ENCODE measurements around the gene GLRA1. TPM values are rescaled to one million over a fixed set of nuclear protein-coding genes. Genes with fewer than 3 reads are reported as not detected.

GLRA1 gene
- total RNA-seq, 1 experiment from 2014 or later = not detected

GRCh38 chr5:151819830-151820229 lies 104.8 kb downstream of the GLRA1 start:
- Mint-ChIP-seq H3K36me3 (ENCODE audit: insufficient read depth, unreplicated experiment) (peaks cover 75% of the 10 kb centered on the region), H3K4me3 (ENCODE audit: low read depth, unreplicated experiment) (no peak overlapping the region), H3K27ac (ENCODE audit: unreplicated experiment) (no peak overlapping the region), H3K4me1 (ENCODE audit: low read depth, unreplicated experiment) (peaks cover 19% of the 10 kb centered on the region), H3K27me3 (ENCODE audit: unreplicated experiment) (no peaks in the 10 kb centered on the region), H3K9me3 (ENCODE audit: low read depth, unreplicated experiment) (no peaks in the 10 kb centered on the region)
- DNase-seq = no peak
- CTCF ChIA-PET = no interaction called here
- TF ChIP-seq, protein P1, sequence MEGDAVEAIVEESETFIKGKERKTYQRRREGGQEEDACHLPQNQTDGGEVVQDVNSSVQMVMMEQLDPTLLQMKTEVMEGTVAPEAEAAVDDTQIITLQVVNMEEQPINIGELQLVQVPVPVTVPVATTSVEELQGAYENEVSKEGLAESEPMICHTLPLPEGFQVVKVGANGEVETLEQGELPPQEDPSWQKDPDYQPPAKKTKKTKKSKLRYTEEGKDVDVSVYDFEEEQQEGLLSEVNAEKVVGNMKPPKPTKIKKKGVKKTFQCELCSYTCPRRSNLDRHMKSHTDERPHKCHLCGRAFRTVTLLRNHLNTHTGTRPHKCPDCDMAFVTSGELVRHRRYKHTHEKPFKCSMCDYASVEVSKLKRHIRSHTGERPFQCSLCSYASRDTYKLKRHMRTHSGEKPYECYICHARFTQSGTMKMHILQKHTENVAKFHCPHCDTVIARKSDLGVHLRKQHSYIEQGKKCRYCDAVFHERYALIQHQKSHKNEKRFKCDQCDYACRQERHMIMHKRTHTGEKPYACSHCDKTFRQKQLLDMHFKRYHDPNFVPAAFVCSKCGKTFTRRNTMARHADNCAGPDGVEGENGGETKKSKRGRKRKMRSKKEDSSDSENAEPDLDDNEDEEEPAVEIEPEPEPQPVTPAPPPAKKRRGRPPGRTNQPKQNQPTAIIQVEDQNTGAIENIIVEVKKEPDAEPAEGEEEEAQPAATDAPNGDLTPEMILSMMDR (IDR thresholded peaks at IDR 0.05; ENCODE audit: unreplicated experiment) = no peak
- intact Hi-C loops (cut with micrococcal nuclease; ENCODE audit: unreplicated experiment) = no loop called here
- BruUV-seq (replicated peaks) = no TSS peak

GRCh38 chr5:151815051-151815450 lies 109.6 kb downstream of the GLRA1 start:
- no peak for DNase-seq
- no TSS peak for BruUV-seq (replicated peaks)
- peaks cover 2% of the 10 kb centered on the region for H3K9me3 Mint-ChIP-seq (ENCODE audit: low read depth, unreplicated experiment)
- peak overlapping the region; percentile 12 for H3K27ac Mint-ChIP-seq (ENCODE audit: unreplicated experiment)
- intact Hi-C loops (cut with micrococcal nuclease; ENCODE audit: unreplicated experiment) = no loop called here
- peaks cover 96% of the 10 kb centered on the region for H3K36me3 Mint-ChIP-seq (ENCODE audit: insufficient read depth, unreplicated experiment)
- H3K4me3 Mint-ChIP-seq (ENCODE audit: low read depth, unreplicated experiment) = no peak overlapping the region
- no peaks in the 10 kb centered on the region for H3K27me3 Mint-ChIP-seq (ENCODE audit: unreplicated experiment)
- CTCF ChIA-PET = no interaction called here
- peaks cover 16% of the 10 kb centered on the region for H3K4me1 Mint-ChIP-seq (ENCODE audit: low read depth, unreplicated experiment)
- TF ChIP-seq, protein P1 (IDR thresholded peaks at IDR 0.05; ENCODE audit: unreplicated experiment) = no peak

- CTCF ChIA-PET = interaction anchor here (0.5 kb wide), 1 partner anchor 39 kb away, joined by 3 read pairs; no protein-coding TSS in a partner anchor
- DNase-seq = no peak
- Mint-ChIP-seq H3K4me3 (ENCODE audit: low read depth, unreplicated experiment) (no peak overlapping the region), H3K36me3 (ENCODE audit: insufficient read depth, unreplicated experiment) (peaks cover 92% of the 10 kb centered on the region), H3K9me3 (ENCODE audit: low read depth, unreplicated experiment) (peaks cover 2% of the 10 kb centered on the region), H3K4me1 (ENCODE audit: low read depth, unreplicated experiment) (peaks cover 12% of the 10 kb centered on the region), H3K27ac (ENCODE audit: unreplicated experiment) (no peak overlapping the region), H3K27me3 (ENCODE audit: unreplicated experiment) (no peaks in the 10 kb centered on the region)
- intact Hi-C loops (cut with micrococcal nuclease; ENCODE audit: unreplicated experiment) = no loop called here
- no TSS peak for BruUV-seq (replicated peaks)
- TF ChIP-seq, protein P1 (IDR thresholded peaks at IDR 0.05; ENCODE audit: unreplicated experiment) = no peak
Observed at GRCh38 chr5:151812757-151813309, 111.8 kb downstream of the GLRA1 start.

GRCh38 chr5:151811593-151812321 lies 112.9 kb downstream of the GLRA1 start:
- Mint-ChIP-seq H3K27me3 (ENCODE audit: unreplicated experiment) (no peaks in the 10 kb centered on the region), H3K27ac (ENCODE audit: unreplicated experiment) (peak overlapping the region; percentile 70), H3K4me1 (ENCODE audit: low read depth, unreplicated experiment) (peaks cover 12% of the 10 kb centered on the region), H3K9me3 (ENCODE audit: low read depth, unreplicated experiment) (peaks cover 2% of the 10 kb centered on the region), H3K36me3 (ENCODE audit: insufficient read depth, unreplicated experiment) (peaks cover 88% of the 10 kb centered on the region), H3K4me3 (ENCODE audit: low read depth, unreplicated experiment) (no peak overlapping the region)
- intact Hi-C loops (cut with micrococcal nuclease; ENCODE audit: unreplicated experiment) = no loop called here
- no peak for DNase-seq
- CTCF ChIA-PET = no interaction called here
- BruUV-seq (replicated peaks) = no TSS peak
- TF ChIP-seq, protein P1 (IDR thresholded peaks at IDR 0.05; ENCODE audit: unreplicated experiment) = no peak

Measured in Calu3 (cell line).